GM18507 (cell line): ENCODE results near the gene XPO6.
A peak's percentile ranks its signal among the peaks of the same experiment; 100 is the strongest.

ENCODE experiments used
- DNase-seq: peaks from one replicate; pipeline ENCODE4 v3.0.0; 2011; ENCODE audit warnings: low read depth; ENCODE audit not compliant: insufficient read length; ENCODE audit errors: extremely low spot score
- FAIRE-seq: peaks from 2 replicates; lab custom pipeline; 2011; peaks lifted over from hg19 to GRCh38; lab: Jason Lieb, UNC

Gene XPO6

DNA sequence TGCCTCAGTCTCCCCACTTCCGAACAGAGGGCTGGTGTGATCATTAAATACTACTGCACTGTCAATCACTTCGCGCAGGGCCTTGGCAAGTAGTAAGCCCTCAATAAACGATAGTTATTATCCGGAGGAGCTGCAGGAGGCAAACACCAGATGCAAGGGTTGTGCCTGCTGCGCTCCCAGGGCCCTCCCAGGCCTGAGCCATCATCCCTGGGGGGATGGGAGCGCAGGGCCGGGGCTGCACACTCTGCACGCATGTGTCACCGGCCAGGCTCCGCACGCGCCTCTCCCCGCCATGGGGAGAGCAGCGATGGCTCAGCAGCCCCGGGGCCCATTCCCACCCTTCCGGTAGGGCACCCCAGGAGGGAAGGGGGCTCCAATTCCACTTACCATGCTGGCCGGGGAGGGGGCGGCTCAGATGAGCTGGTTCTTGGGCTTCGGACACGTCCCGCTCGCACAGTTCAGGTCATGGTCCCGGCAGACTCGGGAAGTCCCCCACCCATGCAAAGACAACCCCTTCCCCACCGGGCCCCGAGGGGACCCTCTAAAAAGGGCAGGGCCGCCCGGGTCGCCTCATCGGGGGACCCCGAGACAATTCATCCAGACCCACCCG is 681 bp downstream of the XPO6 start:
- FAIRE-seq (no peak), DNase-seq (peak; percentile 28)

DNA sequence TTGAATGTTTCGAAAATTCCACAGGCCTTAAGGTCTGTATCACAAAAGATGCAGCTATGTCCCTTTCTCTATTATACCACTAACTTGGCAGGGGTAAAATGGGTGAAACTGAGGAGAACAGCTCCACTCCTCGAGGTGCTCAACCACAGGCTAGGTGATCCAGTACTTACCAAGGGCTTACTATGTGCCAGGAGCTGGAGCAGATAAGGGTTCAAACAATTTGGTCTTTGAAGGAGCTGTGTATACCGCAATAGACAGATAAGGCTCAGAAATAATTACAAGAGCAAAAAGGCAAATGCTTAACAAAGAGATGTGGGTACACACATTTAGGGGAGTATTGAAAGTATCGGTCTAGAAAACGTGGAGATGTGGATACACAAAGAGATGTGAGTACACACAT is 1.5 kb downstream of the XPO6 start:
- DNase-seq: no peak
- no peak for FAIRE-seq

DNA sequence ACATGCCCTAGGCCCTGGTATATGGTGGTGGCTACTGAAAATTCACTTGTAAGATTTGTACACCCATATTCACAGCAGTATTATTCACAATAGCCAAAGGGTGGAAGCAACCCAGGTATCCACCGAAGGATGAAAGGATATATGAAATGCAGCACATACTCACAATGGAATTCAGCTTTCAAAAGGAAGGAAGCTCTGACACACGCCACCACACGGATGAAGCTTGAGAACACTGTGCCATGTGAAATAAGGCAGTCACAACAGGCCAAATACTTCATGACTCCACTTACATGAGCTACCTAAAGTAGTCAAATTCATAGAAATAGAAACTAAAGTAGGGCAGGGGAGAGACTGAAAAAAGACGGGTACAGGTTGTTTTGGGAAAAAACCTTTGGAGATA is 2.9 kb downstream of the XPO6 start:
- no peak for DNase-seq
- no peak for FAIRE-seq

DNA sequence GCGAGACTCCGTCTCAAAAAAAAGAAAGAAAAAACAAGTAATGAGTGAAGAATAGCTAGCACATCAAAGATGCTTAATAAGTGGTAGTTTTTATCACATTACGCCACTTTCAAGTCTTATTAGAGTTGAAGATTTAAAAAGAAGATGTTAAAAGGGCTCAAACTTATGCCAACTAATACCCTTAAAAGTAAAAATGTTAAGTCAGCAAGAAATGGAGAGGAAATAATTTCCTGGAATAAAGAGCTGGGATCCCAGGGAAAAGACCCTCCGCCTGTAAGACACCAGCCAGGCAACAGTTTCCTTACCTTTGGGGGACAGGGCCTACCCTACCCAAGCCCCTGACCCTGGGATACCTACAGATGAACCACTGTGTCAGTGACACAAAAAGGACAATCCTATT is 3.6 kb downstream of the XPO6 start:
- DNase-seq (no peak), FAIRE-seq (no peak)

DNA sequence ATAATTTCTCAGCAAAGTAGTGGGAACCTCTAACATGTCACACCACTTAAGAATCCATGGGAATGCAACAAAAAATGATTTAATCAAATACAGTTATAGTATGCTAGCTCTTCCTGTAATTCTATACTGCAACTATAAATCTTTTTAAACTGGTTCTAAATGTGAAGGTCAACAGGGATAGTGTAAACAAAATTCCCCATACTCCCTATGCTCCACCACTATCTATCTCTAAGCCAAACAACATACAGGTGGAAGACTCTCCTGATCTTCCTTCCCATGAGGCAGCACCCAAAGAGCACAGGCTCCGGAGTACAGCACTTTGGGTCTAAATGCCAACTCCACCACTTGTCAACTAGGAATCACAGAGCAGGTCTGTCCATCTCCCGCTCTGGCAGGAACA is 4.4 kb downstream of the XPO6 start:
- DNase-seq (no peak), FAIRE-seq (no peak)

DNA sequence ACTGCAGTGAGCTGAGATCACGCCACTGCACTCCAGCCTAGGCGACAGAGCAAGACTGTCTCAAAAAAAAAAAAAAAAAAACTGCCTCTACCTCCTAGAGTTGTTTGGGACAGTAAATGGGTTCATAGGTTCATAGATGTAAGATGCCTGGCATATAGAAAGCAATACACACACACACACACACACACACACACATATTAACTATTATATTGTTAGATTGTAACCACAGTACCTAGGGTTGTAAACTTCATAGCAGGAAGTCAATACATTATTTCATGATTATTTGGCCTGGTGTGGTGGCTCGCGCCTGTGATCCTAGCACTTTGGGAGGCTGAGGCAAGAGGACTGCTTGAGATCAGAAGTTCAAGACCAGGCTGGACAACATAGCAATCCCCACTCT is 5.8 kb downstream of the XPO6 start:
- DNase-seq (no peak), FAIRE-seq (no peak)

DNA sequence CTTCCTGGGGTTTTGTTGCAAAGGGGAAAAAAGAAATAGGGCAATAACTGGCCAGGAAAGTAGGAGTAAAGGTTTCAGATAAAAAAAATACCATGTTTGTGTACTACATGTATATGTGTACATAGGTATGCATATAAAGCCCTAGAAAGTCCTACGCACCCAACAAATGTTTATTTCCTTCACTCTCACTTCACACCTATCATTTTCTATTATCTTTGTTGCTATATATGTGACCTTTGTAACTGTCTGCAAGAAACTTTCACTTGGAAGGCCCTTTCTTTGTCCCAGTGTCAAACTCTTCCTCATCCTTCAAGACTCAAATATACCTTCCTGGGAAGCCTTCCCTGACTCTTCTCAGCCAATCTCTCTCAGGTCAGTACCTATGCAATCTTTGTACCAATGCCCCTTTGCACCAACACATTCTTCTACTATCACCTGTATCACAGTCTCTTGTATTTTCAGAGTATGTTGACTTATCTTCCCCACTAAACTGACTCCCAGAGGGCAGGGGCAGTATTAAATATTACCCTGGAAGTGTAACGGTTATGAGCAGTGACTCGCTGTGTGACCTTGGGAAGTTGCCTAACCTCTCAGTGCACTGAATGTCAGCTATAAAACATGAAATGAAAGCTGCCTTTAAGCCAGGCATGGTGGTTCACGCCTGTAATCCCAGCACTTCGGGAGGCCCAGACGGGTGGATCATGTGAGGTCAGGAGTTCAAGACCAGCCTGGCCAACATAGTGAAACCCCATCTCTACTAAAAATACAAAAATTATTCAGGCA is 6.5 kb downstream of the XPO6 start:
- FAIRE-seq: no peak
- no peak for DNase-seq

DNA sequence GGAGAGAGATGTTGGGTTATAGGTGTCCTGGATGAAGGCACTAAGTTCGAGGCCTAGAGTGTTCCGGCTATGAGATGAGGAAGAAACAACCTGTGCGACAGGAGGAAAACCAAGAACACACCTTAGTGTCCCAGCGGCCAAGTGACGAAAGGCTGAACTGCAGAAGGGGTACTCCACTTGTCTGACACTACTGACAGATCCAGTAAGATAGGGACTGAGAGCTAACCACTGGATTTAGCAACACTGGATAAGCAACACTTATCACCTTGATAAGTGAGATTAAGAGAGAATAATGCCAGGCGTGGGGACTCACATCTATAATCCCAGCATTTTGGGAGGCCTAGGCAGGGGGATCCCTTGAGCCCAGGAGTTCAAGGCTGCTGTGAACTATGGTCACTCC is 7.1 kb downstream of the XPO6 start:
- no peak for DNase-seq
- no peak for FAIRE-seq

DNA sequence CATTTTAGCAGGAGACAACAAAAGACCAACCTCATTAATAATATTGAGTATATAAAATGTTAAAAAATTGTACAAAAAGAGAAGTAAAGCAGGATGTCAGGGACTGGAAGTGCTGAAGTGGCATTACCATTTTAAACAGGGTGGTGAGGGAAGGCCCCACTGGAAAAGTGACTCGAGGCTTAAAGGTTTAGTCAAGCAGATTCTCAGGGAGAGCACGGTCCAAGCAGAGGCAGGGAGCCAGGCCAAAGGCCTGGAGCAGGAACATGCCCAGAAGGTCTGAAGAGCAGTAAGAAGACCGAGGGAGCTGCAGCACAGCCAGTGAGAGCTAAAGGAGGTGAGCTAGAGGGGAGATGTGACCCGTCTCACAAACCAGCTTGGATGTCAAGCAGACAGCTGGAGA is 7.6 kb downstream of the XPO6 start:
- DNase-seq: no peak
- FAIRE-seq: no peak

DNA sequence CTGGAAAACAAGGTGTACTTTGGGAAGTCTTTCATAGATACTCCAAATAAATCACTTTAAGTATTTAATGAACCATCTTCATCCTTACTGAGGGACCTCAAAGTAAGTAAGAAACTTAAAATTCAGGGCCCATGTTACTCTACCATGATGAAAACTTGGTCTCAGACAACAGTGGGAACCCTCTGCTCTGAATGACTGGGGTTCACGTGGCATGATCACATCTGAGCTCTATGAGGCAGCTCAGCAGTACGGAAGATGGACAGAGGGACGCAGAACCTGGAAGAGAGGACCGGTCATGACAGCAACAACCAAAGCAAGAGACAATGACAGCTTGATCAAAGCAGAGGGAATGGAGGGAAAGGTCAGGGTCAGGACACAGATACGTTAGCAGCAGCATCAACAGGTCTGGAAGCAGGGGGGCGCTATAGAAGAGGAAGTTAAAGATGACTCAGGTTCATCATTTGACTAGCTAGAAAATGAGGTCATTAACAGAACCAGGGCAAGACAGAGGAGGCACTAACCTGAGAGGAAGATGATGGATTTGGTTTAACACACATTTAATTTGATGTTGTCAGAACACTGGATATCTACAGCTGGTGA is 9.5 kb downstream of the XPO6 start:
- FAIRE-seq: no peak
- no peak for DNase-seq

DNA sequence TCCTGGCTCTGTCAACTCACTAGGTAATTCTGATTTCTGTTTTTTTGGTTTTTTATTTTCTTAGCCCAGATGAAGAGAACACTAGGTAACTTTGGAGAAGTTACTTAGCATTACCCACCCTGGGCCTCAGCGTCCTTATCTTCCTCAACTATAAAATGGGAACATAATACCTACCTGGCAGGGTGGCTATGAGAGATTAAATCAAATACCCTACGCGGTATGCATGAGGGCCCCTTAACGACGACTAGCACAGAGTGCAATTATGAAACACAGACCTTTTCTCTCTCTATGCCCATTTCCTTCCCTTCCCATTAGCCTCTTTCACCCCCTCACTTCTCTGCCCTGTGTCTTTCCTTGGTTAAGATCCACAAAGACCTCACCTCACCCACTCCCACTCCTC is 11.1 kb downstream of the XPO6 start:
- no peak for FAIRE-seq
- DNase-seq: no peak

DNA sequence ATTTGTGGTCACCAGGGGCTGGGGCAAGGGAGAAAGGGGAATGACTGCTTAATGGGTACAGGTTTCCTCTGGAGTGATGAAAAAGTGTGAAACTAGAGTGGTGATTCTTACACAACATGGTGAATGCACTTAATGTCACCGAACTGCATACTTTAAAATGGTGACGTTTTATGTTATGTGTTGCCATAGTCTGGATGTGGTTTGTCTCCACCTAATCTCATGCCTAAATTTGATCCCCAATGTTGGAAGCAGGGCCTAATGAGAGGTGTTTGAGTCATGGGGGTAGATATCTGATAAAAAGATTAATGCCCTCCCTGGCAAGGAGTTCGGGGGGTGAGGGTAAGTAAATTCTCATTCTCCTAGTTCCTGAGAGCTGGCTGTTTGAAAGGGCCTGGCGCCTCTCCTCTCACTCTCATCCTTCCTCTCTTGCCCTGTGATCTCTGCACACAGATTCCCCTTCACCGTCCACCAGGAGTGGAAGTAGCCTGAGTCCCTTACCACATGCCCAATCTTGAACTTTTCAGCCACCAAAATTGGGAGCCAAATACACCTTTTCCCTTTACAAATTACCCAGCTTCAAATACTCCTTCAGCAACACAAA is 15.3 kb downstream of the XPO6 start:
- DNase-seq: no peak
- no peak for FAIRE-seq

DNA sequence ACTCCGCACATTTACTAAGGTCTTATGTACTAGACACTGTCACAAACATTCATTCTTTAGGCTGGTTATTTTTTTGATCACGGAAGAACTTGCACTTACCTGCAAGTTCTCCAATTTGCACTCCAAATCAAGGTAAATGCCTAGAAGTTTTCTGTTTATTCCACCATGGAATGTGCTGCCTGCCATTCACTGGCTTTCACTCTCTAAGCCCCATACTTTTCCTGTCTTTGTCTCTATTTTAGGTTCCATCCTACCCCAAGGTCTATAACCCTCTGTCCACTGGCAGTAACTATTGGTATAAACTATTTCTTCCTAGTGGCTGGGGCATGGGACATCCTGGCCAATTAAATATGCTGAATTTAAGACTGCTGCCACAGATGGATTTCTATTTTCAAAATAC is 15.9 kb downstream of the XPO6 start:
- no peak for FAIRE-seq
- DNase-seq: no peak

DNA sequence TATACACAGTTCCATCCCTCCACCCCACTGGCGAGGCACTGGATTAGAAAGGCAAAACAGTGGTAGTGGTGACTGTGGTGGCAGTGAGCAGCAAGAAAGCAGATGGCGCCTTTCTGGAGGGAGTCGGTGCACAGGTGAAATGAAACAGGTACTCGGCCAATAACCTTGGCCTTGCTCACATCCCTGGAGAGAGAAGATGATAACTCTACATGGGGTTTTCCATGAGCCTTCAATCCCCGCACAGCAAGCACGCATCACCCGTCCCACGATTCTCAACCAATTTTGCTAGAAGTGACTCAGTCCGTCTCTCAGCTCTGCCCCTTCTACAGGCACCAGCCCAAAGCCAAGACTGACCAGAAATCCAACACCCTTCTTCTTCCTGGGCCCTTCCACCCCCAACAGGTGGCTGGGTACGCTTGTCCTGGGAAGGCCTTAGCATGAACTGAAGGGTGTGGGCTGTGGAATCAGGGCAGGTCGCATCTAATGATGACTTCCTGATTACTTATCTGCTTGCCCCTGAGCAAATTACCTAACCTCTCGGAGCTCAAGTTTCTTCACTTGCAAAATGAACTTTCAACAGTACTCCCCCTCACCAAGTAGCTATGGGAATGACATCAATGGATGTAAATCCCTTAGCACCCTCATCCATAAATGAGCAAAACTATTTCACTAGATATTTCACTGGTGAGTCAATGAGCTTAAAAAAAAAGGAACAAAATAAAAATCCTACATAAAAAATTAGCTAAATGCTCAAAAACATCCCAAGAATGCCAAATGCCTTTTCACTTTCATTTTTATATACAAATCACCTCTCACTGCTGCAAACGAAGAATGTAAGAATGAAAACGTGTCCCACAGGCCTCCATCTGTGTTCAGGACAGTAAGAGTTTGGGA is 18.0 kb downstream of the XPO6 start:
- DNase-seq: no peak
- FAIRE-seq: peak; percentile 21

DNA sequence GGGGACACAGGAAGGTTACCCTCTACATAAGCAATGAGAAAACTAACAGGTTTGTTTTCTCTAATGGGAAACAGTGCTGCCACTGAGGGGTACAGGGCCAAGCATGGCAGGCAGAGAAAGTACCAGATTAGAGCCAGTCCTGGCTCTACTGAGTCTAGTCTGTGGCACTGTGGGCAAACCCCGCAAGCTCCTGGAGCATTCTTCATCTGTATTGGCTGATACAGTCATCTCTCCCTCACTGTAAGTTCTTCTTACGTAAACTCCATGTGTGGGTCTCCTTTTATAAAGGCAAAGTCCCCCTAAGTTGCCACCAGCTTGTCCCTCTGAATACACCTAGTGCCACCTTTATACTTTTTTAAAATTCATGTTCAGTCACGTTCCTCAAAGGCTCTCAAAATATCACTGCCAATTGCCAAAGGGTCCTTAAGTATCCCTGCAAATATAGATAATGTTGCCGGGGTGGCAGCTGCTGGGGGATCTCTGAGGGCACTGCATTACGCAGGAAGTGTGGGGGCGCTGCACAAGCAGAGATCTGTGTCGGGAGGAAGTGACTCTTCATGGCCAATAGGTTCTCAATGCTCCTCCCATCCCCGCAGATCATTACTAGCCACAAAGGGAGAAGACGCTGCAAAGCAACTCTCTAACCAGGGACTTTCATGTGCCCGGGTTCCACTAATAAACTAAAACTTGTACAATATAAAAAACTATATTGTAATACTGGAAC is 18.8 kb downstream of the XPO6 start:
- peak; percentile 48 for DNase-seq
- FAIRE-seq: peak; percentile 80

DNA sequence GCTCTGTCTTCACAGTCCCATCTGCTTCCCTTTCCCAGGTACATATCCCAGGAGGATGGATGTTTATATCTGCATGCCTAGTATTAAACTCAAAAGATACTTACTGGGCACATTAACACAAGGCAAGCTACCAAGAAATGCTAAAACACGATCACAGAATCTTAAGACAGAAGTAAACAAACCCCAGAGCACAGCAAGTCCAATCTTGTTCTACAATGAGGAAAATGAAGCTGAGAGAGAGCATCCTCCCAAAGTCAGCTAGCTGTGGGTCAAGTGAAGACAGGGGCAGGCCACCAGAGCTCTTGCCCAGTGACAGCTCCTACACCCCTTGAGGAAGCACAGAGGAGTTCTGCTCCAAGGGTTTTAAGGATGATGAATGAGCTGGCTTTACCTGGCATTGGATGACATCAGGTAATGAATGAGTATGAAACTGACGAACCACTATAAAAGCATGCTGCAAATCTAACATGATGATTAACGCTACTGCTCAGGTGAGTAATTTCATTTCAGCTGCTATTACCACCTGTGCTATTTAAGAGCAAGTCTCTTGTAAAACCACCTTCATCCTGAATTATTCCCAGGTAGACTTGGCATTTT is 20.3 kb downstream of the XPO6 start:
- FAIRE-seq (no peak), DNase-seq (no peak)

DNA sequence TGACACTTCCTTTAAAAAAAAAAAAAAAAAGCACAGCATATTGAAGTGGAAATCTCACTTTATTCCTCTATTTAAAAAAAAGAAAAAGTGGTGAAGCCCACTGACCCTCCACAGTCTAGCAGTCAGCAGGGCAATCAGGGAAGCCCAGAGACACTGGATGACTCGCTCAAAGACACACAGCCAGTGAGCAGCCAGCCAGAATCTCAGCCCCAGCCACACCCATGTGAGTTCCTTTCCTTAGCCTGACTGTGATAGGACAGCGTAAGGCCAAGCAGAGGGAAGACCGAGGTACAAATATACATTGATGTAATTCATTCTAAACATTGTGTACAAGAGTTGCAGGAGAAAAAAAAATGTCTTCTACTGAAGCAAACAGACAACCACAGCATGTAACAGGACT is 22.5 kb downstream of the XPO6 start:
- DNase-seq: no peak
- no peak for FAIRE-seq

DNA sequence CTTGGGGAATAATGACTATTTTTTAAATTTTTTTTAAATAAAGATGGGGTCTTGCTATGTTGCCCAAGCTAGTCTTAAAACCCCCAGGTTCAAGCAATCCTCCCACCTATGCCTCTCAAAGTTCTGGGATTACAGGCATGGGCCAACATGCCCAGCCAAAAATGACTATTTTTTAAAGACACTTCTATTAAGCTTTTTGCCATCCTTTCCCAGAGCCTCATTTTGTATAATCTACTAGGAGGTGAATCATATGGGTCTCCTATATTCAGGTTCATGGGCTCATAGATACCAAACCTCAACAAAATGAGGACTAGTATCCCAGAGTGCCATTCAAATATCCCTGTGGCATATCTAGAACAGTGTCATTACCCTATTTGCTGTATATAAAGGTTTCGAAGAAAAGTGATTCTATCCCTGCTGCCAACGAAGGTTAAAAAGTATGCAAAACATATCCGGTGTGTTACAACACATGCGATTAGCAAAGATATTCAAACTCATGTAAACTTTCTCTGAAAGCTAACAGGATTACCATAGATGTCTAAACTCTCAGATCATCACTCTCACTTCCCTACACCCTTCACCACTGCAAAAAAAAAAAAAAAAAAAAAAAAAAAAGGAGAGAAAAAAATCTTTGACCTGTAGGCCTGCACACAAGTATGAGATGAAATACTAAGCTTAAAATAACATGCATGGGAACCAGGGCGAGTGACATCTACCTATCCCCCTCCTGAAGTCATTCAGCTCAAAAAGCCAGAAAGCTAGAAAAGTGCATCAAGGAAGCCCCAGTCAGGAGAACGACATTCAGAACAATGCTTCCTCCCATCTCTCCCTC is 23.5 kb downstream of the XPO6 start:
- DNase-seq (no peak), FAIRE-seq (peak; percentile 92)
